Measurements from ENCODE around the gene CCNJL. TPM values are rescaled to one million over a fixed set of nuclear protein-coding genes. Genes with fewer than 3 reads are reported as not detected.

CCNJL gene
- total and polyA plus RNA-seq, 2 donors (not counting 1 experiment from before 2014, with no cell fraction given), result 0.03 to 0.67 TPM

GRCh38 chr5:160272889-160273288 lies 39.5 kb downstream of the CCNJL start:
- Mint-ChIP-seq H3K27ac (no peak overlapping the region), H3K9me3 (ENCODE audit: insufficient read depth) (no peaks in the 10 kb centered on the region), H3K4me3 (no peak overlapping the region), H3K27me3 (peaks cover 9% of the 10 kb centered on the region), H3K4me1 (peaks cover 9% of the 10 kb centered on the region)
- H3K4me3 ChIP-seq (ENCODE audit: control extremely low read depth in 1 of 5, extremely low read depth in 1 of 5, insufficient read depth in 1 of 5, low read depth in 2 of 5, low read length in 4 of 5), result no peak overlapping the region
- H3K79me2 ChIP-seq (ENCODE audit: control insufficient read depth, insufficient read depth, low read length), result no peaks in the 10 kb centered on the region
- ATAC-seq (ENCODE audit: low read depth) (no peak), DNase-seq (no peak)
- no CpG with 5 or more reads among the region's 2 CpGs for WGBS (ENCODE audit: insufficient coverage)
- no peaks in the 10 kb centered on the region for H4K20me1 ChIP-seq (ENCODE audit: control insufficient read depth, insufficient read depth, low read length, poor library complexity, severe bottlenecking)
- no peaks in the 10 kb centered on the region for H3K9me3 ChIP-seq (ENCODE audit: control extremely low read depth in 1 of 3, control insufficient read depth in 2 of 3, insufficient read depth in 1 of 3, low read length in 2 of 3)
- intact Hi-C loops (cut with micrococcal nuclease), result no loop called here
- no peak overlapping the region for H3K4me2 ChIP-seq (replicated peaks; ENCODE audit: low read depth, low read length, poor library complexity, severe bottlenecking)
- POLR2A ChIA-PET, result interaction anchor here (0.6 kb wide), 1 partner anchor 146 kb away, joined by 3 read pairs; the partner anchor contains the start of gene SLU7
- no peak overlapping the region for H3K27ac ChIP-seq (ENCODE audit: low read length in 2 of 2)
- H2AFZ ChIP-seq (ENCODE audit: insufficient read depth, low read depth, low read length, poor library complexity, severe bottlenecking), result no peak overlapping the region
- H3K9ac ChIP-seq (ENCODE audit: low read length), result no peak overlapping the region
- H3K27me3 ChIP-seq (replicated peaks in 1 of 4; ENCODE audit: control extremely low read depth in 1 of 4, control insufficient read depth in 3 of 4, insufficient read depth in 4 of 4, low read length in 3 of 4), result no peaks in the 10 kb centered on the region
- TF ChIP-seq EZH2 (IDR thresholded peaks at IDR 0.05; ENCODE audit: borderline replicate concordance, insufficient read depth, low read depth, low read length, poor library complexity, severe bottlenecking), result no peak
- TF ChIP-seq CTCF (IDR thresholded peaks at IDR 0.05), result no peak
- CTCF ChIA-PET, result no interaction called here
- H3K36me3 ChIP-seq (replicated peaks in 1 of 2; ENCODE audit: control extremely low read depth in 1 of 2, control insufficient read depth in 1 of 2, extremely low read depth in 1 of 2, insufficient read depth in 2 of 2, low read length in 1 of 2), result no peaks in the 10 kb centered on the region
- peaks cover 11 to 13% of the 10 kb centered on the region in 2 donors for H3K4me1 ChIP-seq (ENCODE audit: control insufficient read depth in 2 of 2, insufficient read depth in 2 of 2, low read length in 2 of 2)

- H3K4me3 Mint-ChIP-seq, result no peak overlapping the region
Observed at GRCh38 chr5:160272264-160272663, 40.1 kb downstream of the CCNJL start.

More at GRCh38 chr5:160272264-160272663, 40.1 kb downstream of the CCNJL start:
- H3K9me3 Mint-ChIP-seq (ENCODE audit: insufficient read depth), result no peaks in the 10 kb centered on the region
- Histone ChIP-seq H4K20me1 (ENCODE audit: control insufficient read depth, insufficient read depth, low read length, poor library complexity, severe bottlenecking) (no peaks in the 10 kb centered on the region), H3K9ac (ENCODE audit: low read length) (no peak overlapping the region), H3K4me1 (ENCODE audit: control insufficient read depth in 2 of 2, insufficient read depth in 2 of 2, low read length in 2 of 2) (peaks cover 11 to 13% of the 10 kb centered on the region in 2 donors), H3K4me3 (ENCODE audit: control extremely low read depth in 1 of 5, extremely low read depth in 1 of 5, insufficient read depth in 1 of 5, low read depth in 2 of 5, low read length in 4 of 5) (no peak overlapping the region), H2AFZ (ENCODE audit: insufficient read depth, low read depth, low read length, poor library complexity, severe bottlenecking) (peak overlapping the region; percentile 66), H3K4me2 (replicated peaks; ENCODE audit: low read depth, low read length, poor library complexity, severe bottlenecking) (no peak overlapping the region), H3K36me3 (replicated peaks in 1 of 2; ENCODE audit: control extremely low read depth in 1 of 2, control insufficient read depth in 1 of 2, extremely low read depth in 1 of 2, insufficient read depth in 2 of 2, low read length in 1 of 2) (no peaks in the 10 kb centered on the region), H3K9me3 (ENCODE audit: control extremely low read depth in 1 of 3, control insufficient read depth in 2 of 3, insufficient read depth in 1 of 3, low read length in 2 of 3) (no peaks in the 10 kb centered on the region), H3K27me3 (replicated peaks in 1 of 4; ENCODE audit: control extremely low read depth in 1 of 4, control insufficient read depth in 3 of 4, insufficient read depth in 4 of 4, low read length in 3 of 4) (no peaks in the 10 kb centered on the region), H3K27ac (ENCODE audit: low read length in 2 of 2) (no peak overlapping the region), H3K79me2 (ENCODE audit: control insufficient read depth, insufficient read depth, low read length) (no peaks in the 10 kb centered on the region)
- ChIA-PET POLR2A (interaction anchor here (0.6 kb wide), 1 partner anchor 147 kb away, joined by 3 read pairs; the partner anchor contains the start of gene SLU7), CTCF (no interaction called here)
- ATAC-seq (ENCODE audit: low read depth), result no peak
- WGBS (ENCODE audit: insufficient coverage), result 71% methylated on average over 1 of the region's 3 CpGs
- TF ChIP-seq CTCF (IDR thresholded peaks at IDR 0.05) (no peak), EZH2 (IDR thresholded peaks at IDR 0.05; ENCODE audit: borderline replicate concordance, insufficient read depth, low read depth, low read length, poor library complexity, severe bottlenecking) (no peak)
- no peak overlapping the region for H3K27ac Mint-ChIP-seq
- intact Hi-C loops (cut with micrococcal nuclease), result no loop called here
- H3K4me1 Mint-ChIP-seq, result peaks cover 9% of the 10 kb centered on the region
- DNase-seq, result no peak
- H3K27me3 Mint-ChIP-seq, result peaks cover 9% of the 10 kb centered on the region

Measured in B cell (primary cell).